ENCODE data around the gene PPP4R3B.
A peak's percentile ranks its signal among the peaks of the same experiment; 100 is the strongest.
"Not testable (repeated sequence)": the region's sequence is repeated elsewhere in the genome, so short reads cannot be mapped to it uniquely, and the experiment has no call there.

PPP4R3B gene

GRCh38 chr2:55595536-55595935, 21.9 kb downstream of the PPP4R3B start:
- DNase-seq (ENCODE audit: low read depth), result no peak

- no peak for DNase-seq (ENCODE audit: low read depth)
These were observed 25.3 kb downstream of the PPP4R3B start for GRCh38 chr2:55592130-55592529.

- no peak for DNase-seq (ENCODE audit: low read depth)
These were observed 26.5 kb downstream of the PPP4R3B start for GRCh38 chr2:55590810-55591440.

GRCh38 chr2:55585451-55586080, 31.9 kb downstream of the PPP4R3B start:
- DNase-seq (ENCODE audit: low read depth), result no peak

- no peak for DNase-seq (ENCODE audit: low read depth)
These were observed 35.4 kb downstream of the PPP4R3B start for GRCh38 chr2:55581874-55582547.

- DNase-seq (ENCODE audit: low read depth), result no peak
These were observed 36.0 kb downstream of the PPP4R3B start for GRCh38 chr2:55581435-55581834.

- DNase-seq (ENCODE audit: low read depth), result not testable (repeated sequence)
These were observed 48.4 kb downstream of the PPP4R3B start for GRCh38 chr2:55569002-55569401.

- DNase-seq (ENCODE audit: low read depth), result no peak
These were observed 50.1 kb downstream of the PPP4R3B start for GRCh38 chr2:55567298-55567697.

- no peak for DNase-seq (ENCODE audit: low read depth)
These were observed 51.8 kb downstream of the PPP4R3B start for GRCh38 chr2:55565613-55566012.

- DNase-seq (ENCODE audit: low read depth), result no peak
These were observed 56.6 kb downstream of the PPP4R3B start for GRCh38 chr2:55560855-55561254.

GRCh38 chr2:55556809-55557208, 60.6 kb downstream of the PPP4R3B start:
- DNase-seq (ENCODE audit: low read depth), result no peak

- DNase-seq (ENCODE audit: low read depth), result no peak
These were observed 61.4 kb downstream of the PPP4R3B start for GRCh38 chr2:55555977-55556376.

- DNase-seq (ENCODE audit: low read depth), result no peak
These were observed 64.1 kb downstream of the PPP4R3B start for GRCh38 chr2:55553321-55553720.

GRCh38 chr2:55550368-55551102, 66.9 kb downstream of the PPP4R3B start:
- DNase-seq (ENCODE audit: low read depth), result no peak

GRCh38 chr2:55547679-55548078, 69.7 kb downstream of the PPP4R3B start:
- not testable (repeated sequence) for DNase-seq (ENCODE audit: low read depth)

- no peak for DNase-seq (ENCODE audit: low read depth)
These were observed 70.4 kb downstream of the PPP4R3B start for GRCh38 chr2:55547001-55547400.

- DNase-seq (ENCODE audit: low read depth), result no peak
These were observed 86.8 kb downstream of the PPP4R3B start for GRCh38 chr2:55530539-55531081.

- no peak for DNase-seq (ENCODE audit: low read depth)
These were observed 91.2 kb downstream of the PPP4R3B start for GRCh38 chr2:55526174-55526573.

- DNase-seq (ENCODE audit: low read depth), result no peak
These were observed 92.5 kb downstream of the PPP4R3B start for GRCh38 chr2:55524884-55525437.

- DNase-seq (ENCODE audit: low read depth), result peak; percentile 21
These were observed 97.2 kb downstream of the PPP4R3B start for GRCh38 chr2:55519938-55520885.

- DNase-seq (ENCODE audit: low read depth), result no peak
These were observed 98.6 kb downstream of the PPP4R3B start for GRCh38 chr2:55518841-55519165.
